ENCODE measurements around the gene ZNF787. TPM values are rescaled to one million over a fixed set of nuclear protein-coding genes. Genes with fewer than 3 reads are reported as not detected.

Gene ZNF787
- polyA plus RNA-seq, 2 of the 4 experiments (the other 2 are of a cell fraction) = 12.5 to 35.1 TPM

- TF ChIP-seq RARB (CRISPR knock-in tag; IDR thresholded peaks at IDR 0.05) = no peak
- TF ChIP-seq JUNB (IDR thresholded peaks at IDR 0.05) = no peak
- TF ChIP-seq CEBPB (IDR thresholded peaks at IDR 0.05) = no peak
- no peak for TF ChIP-seq ZFP36 (IDR thresholded peaks at IDR 0.05; ENCODE audit: borderline replicate concordance, partially characterized antibody)
- no peak for TF ChIP-seq FOSL2 (IDR thresholded peaks at IDR 0.05)
- no peak for TF ChIP-seq FOSL2 (CRISPR knock-in tag; IDR thresholded peaks at IDR 0.05)
- no peak for TF ChIP-seq TP53 (CRISPR knock-in tag; IDR thresholded peaks at IDR 0.05)
- no peak for TF ChIP-seq SREBF2 (IDR thresholded peaks at IDR 0.05)
- H3K4me1 ChIP-seq = no peaks in the 10 kb centered on the region
- over 99% methylated on average over 27 of the region's 29 CpGs for WGBS (ENCODE audit: missing lambda C conversion rate)
- H3K27ac ChIP-seq = no peak overlapping the region
- no peak overlapping the region for H3K4me2 ChIP-seq
- POLR2A ChIA-PET = interaction anchor here (0.6 to 1.5 kb wide), 3 partner anchors 15 to 36 kb away, joined by 3 to 5 read pairs (median 3); partner anchors contain the start of gene ZNF444
- DNase-seq (ENCODE audit: low read depth in 1 of 2, low spot score in 1 of 2) = no peak
- CTCF ChIA-PET = interaction anchor here (1.0 to 2.1 kb wide), 8 partner anchors 9 to 148 kb away, joined by 3 to 13 read pairs (median 4); partner anchors contain the start of gene ZNF444
- no peaks in the 10 kb centered on the region for H3K9me3 ChIP-seq
- H3K4me3 ChIP-seq = no peak overlapping the region
- no peak for ATAC-seq
- FAIRE-seq = no peak
Observed at GRCh38 chr19:56104423-56104822, 16.7 kb downstream of the ZNF787 start.

GRCh38 chr19:56103027-56103614 lies 18.0 kb downstream of the ZNF787 start:
- DNase-seq (ENCODE audit: low read depth in 1 of 2, low spot score in 1 of 2) (no peak), FAIRE-seq (no peak), ATAC-seq (no peak)
- Histone ChIP-seq H3K4me3 (no peak overlapping the region), H3K4me1 (no peaks in the 10 kb centered on the region), H3K4me2 (no peak overlapping the region), H3K9me3 (no peaks in the 10 kb centered on the region), H3K27ac (no peak overlapping the region)
- 91% methylated on average over 13 of the region's 20 CpGs for WGBS (ENCODE audit: missing lambda C conversion rate)
- ChIA-PET CTCF (interaction anchor here (1.0 to 1.5 kb wide), 4 partner anchors 13 to 150 kb away, joined by 3 to 4 read pairs (median 4); no protein-coding TSS in a partner anchor), POLR2A (no interaction called here)
- TF ChIP-seq SMC3 (IDR thresholded peaks at IDR 0.05) = no peak
- no peak for TF ChIP-seq MYC (IDR thresholded peaks at IDR 0.05; ENCODE audit: borderline replicate concordance, low read length)
- TF ChIP-seq NR3C1 (IDR thresholded peaks at IDR 0.05) = no peak
- no peak for TF ChIP-seq KDM1A (IDR thresholded peaks at IDR 0.05; ENCODE audit: low read depth)
- no peak for TF ChIP-seq USF2 (IDR thresholded peaks at IDR 0.05)
- TF ChIP-seq MAZ (IDR thresholded peaks at IDR 0.05; ENCODE audit: borderline replicate concordance, low read depth, low read length) = no peak
- TF ChIP-seq FOXS1 (CRISPR knock-in tag; IDR thresholded peaks at IDR 0.05) = no peak
- no peak for TF ChIP-seq ATOH8 (CRISPR knock-in tag; IDR thresholded peaks at IDR 0.05; ENCODE audit: low read depth)
- TF ChIP-seq BCL3 (IDR thresholded peaks at IDR 0.05) = no peak
- TF ChIP-seq E2F6 (IDR thresholded peaks at IDR 0.05; ENCODE audit: borderline replicate concordance, low read depth) = no peak
- TF ChIP-seq CHD4 (IDR thresholded peaks at IDR 0.05; ENCODE audit: borderline replicate concordance) = no peak
- TF ChIP-seq RAD21 (conservative IDR thresholded peaks at IDR 0.05 in 1 of 2, IDR thresholded peaks at IDR 0.05 in 1 of 2) = no peak
- TF ChIP-seq CTCF (IDR thresholded peaks at IDR 0.05) = no peak
- no peak for TF ChIP-seq HES2 (IDR thresholded peaks at IDR 0.05)
- TF ChIP-seq NPAS2 (CRISPR knock-in tag; IDR thresholded peaks at IDR 0.05; ENCODE audit: borderline replicate concordance) = no peak
- TF ChIP-seq MAX (IDR thresholded peaks at IDR 0.05) = no peak
- no peak for TF ChIP-seq TP53 (CRISPR knock-in tag; IDR thresholded peaks at IDR 0.05)
- TF ChIP-seq ZFP36 (IDR thresholded peaks at IDR 0.05; ENCODE audit: borderline replicate concordance, partially characterized antibody) = no peak
- TF ChIP-seq FOSL2 (IDR thresholded peaks at IDR 0.05) = no peak
- no peak for TF ChIP-seq FOSL2 (CRISPR knock-in tag; IDR thresholded peaks at IDR 0.05)
- TF ChIP-seq POLR2AphosphoS2 (conservative IDR thresholded peaks at IDR 0.05; ENCODE audit: low read length) = no peak

All from A549 (cell line).